NOMO-1 (cell line): ENCODE results near the gene PPP2R5C.
A peak's percentile ranks its signal among the peaks of the same experiment; 100 is the strongest.

Experiments used
- DNase-seq, 2 experiments: peaks; one replicate each; lab custom pipeline; 2025; ENCODE audit not compliant: unreplicated experiment in 2 of 2; lab: John Stamatoyannopoulos, UW

PPP2R5C gene

DNA sequence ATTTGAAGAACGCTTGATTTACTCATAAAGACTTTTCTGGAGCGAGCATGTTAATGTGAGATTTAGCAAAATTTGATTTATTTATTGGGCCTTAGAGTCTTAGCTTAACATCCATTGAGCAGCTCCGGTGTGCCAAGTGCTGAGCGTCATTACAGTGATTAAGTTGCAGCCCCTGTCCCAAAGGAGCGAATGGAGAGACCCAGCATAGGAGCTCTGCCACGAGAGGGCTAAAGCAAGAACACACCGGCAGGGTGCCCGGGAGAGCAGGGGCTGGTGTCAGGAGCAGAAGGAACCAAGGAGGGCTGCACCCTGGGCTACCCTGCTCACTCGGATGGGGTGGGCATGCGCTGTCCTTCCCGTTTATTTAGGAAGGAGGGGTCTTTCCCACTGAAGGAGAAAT, 50.6 kb downstream of the PPP2R5C start:
- no peak for DNase-seq

DNA sequence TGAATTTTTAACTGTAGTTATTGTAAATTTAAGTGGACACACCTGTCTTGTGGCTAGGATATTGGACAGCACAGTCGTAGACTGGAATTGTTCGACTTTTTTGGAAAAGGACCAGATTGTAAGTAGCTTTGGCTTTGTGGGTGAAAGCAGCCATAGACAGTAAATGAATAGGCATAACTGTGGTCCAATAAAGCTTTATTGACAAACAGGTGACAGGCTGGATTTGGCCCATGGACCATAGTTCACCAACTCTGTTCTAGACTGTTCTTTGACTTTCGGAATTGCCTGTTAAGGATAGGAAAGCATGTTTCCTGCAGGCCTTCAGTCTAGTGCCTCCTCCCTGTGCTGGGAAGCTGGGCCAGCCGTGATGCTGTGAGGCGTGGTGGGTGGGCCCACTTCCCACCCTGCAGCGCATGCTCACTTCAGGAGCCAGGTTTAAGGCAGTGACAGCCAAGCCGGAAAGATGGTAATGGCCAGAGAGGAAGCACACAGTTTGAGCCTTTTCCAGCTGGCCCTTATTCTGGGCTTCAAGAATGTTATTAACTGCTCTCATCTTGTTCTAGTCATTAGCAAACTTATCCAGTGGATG, 51.8 kb downstream of the PPP2R5C start:
- no peak for DNase-seq

DNA sequence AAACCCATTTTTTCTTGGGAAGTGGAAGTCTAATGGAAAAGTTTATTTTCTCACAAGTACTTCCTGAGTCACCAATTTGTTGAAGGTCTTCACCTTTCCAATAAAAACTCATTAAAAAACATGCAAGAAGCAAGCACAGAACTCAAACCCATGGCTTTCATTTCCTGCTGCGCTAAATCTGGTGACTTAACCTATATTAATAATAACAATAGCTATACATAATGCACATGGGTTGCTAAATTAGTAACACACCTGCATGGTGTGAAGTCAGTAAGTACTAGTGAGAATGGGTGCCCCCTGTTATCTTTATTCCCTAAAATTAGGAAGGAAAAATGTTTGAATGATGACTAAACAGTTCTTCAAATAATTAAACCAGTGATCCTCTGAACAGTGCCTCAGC, 52.3 kb downstream of the PPP2R5C start:
- DNase-seq: no peak

- DNase-seq: no peak
Observed at GRCh38 chr14:101814934-101815333, 53.4 kb downstream of the PPP2R5C start.

- no peak for DNase-seq
Observed at GRCh38 chr14:101815994-101816393, 54.5 kb downstream of the PPP2R5C start.

DNA sequence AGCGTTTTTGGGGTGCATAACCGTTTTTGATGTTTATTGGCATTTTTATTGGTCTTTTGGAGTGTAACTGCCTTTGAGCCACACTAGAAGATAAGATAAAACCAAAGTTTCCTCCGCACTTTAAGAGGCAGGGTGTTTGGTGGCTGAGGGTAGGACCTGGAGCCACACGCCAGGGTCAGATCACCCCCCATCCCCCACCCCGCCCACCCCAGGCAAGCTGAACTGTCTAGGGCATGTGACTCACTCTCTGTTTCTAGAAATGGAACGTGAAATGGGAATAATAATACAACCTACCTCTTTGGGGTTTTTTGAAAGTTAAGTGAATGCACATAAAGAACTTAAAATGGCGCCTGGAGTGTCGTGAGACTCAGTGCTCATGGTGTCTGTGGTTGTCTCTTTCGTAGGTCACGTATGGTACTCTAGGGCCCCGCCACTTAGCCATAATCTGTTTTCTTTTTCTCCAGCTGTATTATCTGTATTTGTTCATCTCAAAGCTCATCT, 56.0 kb downstream of the PPP2R5C start:
- no peak for DNase-seq

GRCh38 chr14:101819251-101819990, 57.9 kb downstream of the PPP2R5C start:
- no peak for DNase-seq

DNA sequence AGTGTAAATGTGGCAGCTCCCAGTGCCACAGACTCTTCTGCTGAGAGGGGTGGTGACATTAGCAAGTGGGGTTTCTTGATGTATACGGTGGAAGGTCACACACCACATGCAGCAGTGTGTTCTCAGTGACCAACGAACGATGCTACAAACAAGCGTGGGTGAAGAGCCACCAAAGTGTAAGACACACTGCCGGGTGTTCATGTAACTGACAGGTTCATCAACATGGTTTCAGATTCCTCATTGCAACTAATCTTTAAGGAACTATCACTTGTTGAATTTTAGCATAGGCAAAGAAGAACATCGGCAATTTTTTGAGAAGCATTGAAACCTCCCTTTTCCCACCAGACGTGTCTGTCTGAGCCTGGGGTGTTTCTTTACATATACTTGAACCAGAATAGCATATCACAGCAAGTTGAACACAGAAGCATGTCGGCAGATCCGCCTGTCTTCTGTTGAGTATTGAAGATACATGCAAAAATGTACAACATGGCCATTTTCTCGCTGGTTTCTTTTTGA, 58.8 kb downstream of the PPP2R5C start:
- DNase-seq: no peak

- DNase-seq: no peak
Observed at GRCh38 chr14:101821528-101821927, 60.0 kb downstream of the PPP2R5C start.

GRCh38 chr14:101823066-101823465, 61.6 kb downstream of the PPP2R5C start:
- no peak for DNase-seq

DNA sequence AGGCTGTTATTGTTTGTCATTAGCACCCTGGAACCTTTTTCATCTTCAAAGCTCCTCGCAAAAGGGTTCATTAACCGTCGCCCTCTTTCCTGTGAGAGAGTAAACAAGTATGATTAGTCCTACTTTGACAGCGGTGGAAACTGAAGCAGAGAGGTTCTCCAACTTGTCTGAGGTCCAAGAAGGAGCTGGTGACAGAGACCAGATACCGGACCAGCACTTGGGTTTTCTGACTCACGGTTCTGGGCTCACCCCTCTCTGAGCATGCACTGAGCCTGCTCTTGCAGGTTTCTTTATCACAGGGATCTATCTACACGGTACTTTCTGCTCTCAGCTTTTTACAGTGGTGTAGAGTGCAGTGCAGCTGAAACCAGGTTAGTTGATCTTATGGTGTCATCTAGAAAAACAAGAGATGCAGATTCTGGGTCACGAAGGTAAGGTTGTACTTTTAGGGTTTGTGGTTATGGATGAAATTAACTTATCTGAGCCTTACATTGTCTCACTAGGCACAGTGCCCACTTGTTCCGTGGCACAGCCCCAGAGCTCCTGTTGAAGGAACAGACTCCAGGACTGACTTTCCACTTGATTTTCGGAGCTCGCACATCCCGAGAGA, 62.1 kb downstream of the PPP2R5C start:
- no peak for DNase-seq

DNA sequence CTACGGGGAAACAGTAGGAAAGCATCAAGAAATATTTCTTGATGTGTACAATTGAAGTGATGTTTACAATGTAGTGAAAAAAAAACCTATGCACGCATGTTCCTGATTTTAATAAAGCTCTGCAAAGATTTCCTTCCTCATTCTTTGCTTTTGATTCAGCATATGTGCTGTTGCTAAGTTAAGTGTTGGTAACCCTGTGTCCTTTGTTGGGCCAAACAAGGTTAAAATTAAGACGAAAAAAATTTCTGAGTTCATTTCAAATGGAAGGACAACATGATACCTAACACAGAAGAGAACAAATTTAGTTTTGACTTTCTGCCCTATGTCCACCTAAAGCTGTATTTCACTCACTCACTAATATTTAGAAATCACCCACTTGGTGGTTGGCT, 62.8 kb downstream of the PPP2R5C start:
- peak; percentile 8 to 83 for DNase-seq

GRCh38 chr14:101825797-101826196, 64.3 kb downstream of the PPP2R5C start:
- no peak for DNase-seq

DNA sequence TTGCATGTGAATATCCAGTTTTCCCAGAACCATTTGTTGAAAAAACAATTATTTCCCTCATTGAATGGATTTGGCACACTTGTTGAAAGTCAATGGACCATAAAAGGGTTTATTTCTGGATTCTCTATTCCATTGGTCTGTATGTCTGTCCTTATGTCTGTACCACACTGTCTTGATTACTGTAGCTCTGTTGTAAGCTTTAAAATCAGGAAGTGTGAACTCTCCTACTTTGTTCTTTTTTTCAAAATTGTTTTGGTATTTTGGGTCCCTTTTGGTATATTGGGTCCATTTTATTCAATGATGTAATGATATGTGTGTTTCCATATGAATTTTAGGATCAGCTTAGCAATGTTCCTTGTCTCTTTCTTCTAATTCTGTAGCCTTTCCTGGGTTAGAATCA, 64.8 kb downstream of the PPP2R5C start:
- DNase-seq: no peak

DNA sequence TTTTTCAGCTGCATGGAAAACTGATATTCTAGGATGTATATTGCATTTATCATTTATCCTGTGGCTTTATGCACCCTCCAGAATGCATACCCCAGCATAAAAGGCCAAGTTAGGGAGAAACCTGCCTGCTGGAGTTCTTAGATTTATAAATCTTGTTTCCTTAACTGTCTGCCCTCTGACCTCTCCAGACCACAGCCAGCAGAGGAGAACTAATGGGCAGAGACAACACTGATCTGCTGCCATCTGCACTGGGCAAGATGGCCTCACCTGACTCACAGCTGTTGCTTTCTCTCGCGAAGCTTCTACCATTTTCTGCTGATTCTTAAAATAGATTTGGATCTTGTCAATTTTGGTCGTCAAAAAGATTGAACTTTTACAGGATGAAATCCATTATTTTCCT, 65.8 kb downstream of the PPP2R5C start:
- no peak for DNase-seq

DNA sequence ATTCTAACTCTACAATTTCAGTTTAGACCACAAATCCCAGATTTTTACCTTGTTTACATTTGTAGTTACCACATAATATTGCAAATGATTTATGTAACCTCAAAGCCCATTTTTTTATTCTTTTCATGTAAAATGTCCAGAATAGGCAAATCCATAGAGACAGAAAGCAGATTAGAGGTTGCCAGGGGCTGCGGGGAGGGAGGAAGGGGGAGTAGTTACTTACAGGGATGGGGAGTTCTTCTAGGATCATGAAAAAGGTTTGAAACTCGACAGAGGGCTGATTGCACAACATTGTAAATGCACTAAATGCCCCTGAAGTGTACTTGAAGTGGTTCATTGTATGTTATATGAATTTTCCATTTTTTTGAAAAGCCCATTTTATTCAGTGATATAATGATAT, 66.5 kb downstream of the PPP2R5C start:
- no peak for DNase-seq

- DNase-seq: no peak
Observed at GRCh38 chr14:101830271-101830670, 68.8 kb downstream of the PPP2R5C start.

DNA sequence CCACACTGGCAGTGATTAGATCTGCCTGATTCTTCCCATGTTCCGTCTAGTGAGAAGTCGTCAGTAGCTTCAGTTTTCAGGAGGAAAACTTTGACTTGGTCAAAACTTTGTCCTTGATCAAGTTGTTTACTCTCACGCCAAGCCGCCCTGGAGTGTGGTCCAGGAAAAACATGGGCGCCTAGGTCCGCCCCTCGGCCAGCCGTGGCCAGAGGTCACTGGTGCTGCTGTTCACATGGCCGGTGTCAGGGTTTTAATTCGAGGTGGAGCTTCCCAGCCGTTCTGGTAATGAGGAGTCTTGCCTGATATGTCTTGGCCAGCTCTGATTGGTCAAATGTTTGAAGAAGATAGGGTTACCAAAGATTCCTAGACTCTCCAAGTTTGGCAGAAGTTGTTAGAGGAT, 71.5 kb downstream of the PPP2R5C start:
- DNase-seq: no peak

DNA sequence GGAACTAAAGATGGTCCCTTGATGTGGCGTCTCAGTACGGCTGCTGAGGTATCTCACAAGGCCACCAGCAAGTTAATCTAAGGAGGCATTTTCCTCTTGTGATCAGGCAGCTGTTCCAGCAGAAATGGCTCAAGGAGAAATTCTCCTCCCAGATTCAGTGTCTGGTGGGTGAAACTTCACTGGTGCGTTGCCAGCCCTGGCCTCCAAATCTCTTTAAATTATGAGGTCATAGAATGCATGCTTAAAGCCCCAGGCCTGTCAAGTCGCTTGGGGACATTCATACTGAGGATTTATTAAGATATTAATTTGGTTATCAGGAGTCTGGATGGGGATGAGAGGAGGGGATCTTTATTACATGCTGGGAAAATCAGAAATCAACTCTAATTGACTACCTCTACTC, 72.9 kb downstream of the PPP2R5C start:
- DNase-seq: no peak

DNA sequence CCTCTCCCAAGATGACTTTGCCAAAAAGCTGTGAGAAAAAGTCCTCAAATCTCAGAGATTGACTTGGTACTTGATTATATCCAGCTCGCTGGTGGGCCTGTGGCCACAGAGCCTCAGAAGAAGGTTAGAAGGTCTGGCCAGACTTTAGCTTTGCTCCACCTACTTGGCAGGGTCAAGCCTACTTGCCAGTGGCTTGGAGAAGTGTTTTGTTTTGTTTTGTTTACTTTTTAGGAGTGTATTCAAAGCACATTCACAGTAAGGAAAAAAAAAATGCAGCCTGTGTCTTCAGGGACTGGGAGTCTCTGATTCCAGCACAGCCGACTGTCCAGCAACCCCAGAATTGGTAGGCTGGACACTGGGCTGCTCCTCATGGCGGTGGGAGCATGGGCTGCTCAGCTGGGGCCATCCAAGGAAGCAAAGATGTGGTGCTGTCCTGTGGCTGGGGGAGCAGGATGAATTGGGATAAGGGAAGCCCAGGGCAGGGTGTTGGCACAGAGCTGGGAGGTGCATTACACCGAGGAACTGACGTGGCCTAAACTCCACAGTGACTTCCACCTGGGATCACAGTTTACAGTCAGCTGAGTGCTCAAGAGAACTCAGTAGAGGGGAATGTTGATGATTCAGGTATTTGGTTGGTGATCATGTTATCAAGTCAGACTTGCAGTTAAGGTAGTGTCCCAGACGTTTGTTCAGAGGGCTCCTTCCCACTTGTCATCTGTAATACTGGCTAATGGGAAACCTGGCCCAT, 73.5 kb downstream of the PPP2R5C start:
- no peak for DNase-seq

DNA sequence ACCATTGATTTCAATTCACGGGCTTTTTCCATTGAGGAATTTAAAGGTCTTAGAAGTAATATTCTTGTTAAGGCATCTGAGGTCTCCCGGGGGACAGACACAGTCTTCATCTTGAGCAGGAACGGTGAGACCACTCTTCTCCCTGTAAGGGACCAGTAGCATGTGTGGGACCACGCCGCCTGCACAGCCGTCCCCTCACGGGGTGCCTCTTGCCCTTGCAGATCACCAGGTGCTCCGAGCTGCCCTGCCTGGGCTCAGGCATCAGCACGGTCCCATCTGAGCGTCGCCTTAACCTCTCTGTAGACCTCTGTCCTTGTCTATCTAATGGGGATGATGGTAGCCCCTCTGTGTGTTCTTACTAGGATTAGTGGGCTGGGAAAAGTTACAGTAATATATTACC, 74.1 kb downstream of the PPP2R5C start:
- no peak for DNase-seq
